ENCODE results near the gene LIMS1. TPM values are rescaled to one million over a fixed set of nuclear protein-coding genes. Genes with fewer than 3 reads are reported as not detected.
A peak's percentile ranks its signal among the peaks of the same experiment; 100 is the strongest.
"Not testable (repeated sequence)": the region's sequence is repeated elsewhere in the genome, so short reads cannot be mapped to it uniquely, and the experiment has no call there.

LIMS1 gene
- total RNA-seq, 1 donor from 2014 or later: 33.3 TPM

DNA sequence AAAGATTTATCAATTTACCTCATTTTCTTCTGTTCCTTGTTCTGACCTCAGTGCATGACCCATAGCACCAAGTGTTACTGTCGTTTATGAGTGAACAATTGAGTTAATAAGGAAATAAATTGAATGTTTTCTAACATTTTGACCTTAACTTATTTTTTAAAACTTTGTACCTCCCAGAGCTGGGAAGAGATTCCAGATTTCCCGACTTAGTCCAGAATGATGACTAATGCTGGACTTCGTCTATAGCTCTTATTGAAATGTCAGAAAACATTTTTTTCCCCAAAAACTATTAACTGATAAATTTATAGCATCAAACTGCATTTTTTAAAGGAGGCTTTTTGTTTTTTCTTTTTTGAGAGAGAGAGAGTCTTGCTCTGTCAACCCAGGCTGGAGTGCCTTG is 21.8 kb upstream of the LIMS1 start:
- peaks cover 14% of the 10 kb centered on the region for H3K36me3 Mint-ChIP-seq (ENCODE audit: low read depth)
- H3K4me3 Mint-ChIP-seq; intact Hi-C loops (cut with micrococcal nuclease); ATAC-seq (ENCODE audit: low read depth); H3K27me3 Mint-ChIP-seq; CTCF ChIA-PET; H3K4me1 Mint-ChIP-seq; H3K9me3 Mint-ChIP-seq; H3K27ac Mint-ChIP-seq; DNase-seq: not testable (repeated sequence)
- POLR2A ChIA-PET: interaction anchor here (0.6 kb wide), 1 partner anchor 49 kb away, joined by 8 read pairs; no protein-coding TSS in a partner anchor

DNA sequence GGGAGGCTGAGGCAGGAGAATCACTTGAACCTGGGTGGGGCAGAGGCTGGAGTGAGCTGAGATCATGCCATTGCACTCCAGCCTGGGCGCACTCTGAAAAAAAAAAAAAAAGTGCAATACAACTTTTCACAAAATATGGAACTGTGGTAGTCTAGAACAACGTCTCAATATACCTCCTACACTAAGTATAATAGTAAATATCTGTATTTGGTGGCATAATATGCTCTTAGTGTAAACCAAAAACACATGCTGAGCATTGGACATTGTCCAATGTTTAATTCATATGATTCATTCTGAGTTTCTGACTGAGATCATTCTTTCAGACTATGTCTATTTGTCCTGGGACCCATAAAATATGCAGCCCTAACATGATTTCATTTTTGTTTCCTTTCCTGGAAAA is 19.8 kb upstream of the LIMS1 start:
- H3K9me3 Mint-ChIP-seq; H3K27ac Mint-ChIP-seq; H3K27me3 Mint-ChIP-seq; H3K36me3 Mint-ChIP-seq (ENCODE audit: low read depth); H3K4me1 Mint-ChIP-seq; POLR2A ChIA-PET; H3K4me3 Mint-ChIP-seq; CTCF ChIA-PET; DNase-seq; intact Hi-C loops (cut with micrococcal nuclease); ATAC-seq (ENCODE audit: low read depth): not testable (repeated sequence)

DNA sequence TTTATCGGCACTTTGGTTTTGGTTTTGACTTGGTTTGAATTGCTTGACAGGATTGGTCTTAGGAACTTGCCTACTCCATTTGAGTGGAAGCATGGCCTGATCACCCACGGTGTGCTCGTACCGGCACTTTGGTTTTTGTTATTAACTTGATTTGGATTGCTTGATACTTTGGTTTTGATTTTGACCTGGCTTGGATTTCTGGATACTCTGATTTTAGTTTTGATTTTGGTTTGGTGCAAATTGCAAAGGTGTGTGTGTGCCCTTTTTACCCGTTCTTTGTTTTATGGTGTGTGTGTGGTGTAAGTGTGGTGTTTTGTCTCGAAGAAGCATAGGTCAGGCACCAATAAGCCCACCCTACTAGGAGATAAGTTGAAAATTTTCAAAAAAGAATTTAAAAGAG is 9.6 kb upstream of the LIMS1 start:
- H3K27me3 Mint-ChIP-seq; intact Hi-C loops (cut with micrococcal nuclease); H3K4me1 Mint-ChIP-seq; CTCF ChIA-PET; H3K36me3 Mint-ChIP-seq (ENCODE audit: low read depth); H3K27ac Mint-ChIP-seq; H3K4me3 Mint-ChIP-seq; DNase-seq; POLR2A ChIA-PET; H3K9me3 Mint-ChIP-seq; ATAC-seq (ENCODE audit: low read depth): not testable (repeated sequence)

DNA sequence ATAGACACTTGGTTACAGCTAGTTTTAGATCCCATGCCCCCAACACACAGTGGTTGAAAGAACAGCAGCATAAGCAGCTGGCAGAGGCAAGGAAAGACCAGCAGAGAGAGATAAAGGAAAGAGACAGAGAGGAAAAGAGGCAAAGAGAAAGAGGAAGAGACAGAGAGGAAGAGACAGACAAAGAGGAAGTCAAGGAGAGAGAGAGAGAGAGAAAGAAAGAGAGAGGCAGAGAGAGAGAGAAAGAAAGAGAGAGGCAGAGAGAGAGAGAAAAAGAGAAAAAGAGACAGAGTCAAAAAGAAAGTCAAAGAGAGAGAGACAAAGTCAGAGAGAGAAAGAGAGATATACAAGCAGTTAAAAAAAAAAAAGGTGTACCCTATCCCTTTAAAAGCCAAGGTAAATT is 9.0 kb upstream of the LIMS1 start:
- H3K27me3 Mint-ChIP-seq; H3K27ac Mint-ChIP-seq; DNase-seq; ATAC-seq (ENCODE audit: low read depth); H3K9me3 Mint-ChIP-seq; H3K36me3 Mint-ChIP-seq (ENCODE audit: low read depth); H3K4me3 Mint-ChIP-seq; H3K4me1 Mint-ChIP-seq; CTCF ChIA-PET; POLR2A ChIA-PET; intact Hi-C loops (cut with micrococcal nuclease): not testable (repeated sequence)

DNA sequence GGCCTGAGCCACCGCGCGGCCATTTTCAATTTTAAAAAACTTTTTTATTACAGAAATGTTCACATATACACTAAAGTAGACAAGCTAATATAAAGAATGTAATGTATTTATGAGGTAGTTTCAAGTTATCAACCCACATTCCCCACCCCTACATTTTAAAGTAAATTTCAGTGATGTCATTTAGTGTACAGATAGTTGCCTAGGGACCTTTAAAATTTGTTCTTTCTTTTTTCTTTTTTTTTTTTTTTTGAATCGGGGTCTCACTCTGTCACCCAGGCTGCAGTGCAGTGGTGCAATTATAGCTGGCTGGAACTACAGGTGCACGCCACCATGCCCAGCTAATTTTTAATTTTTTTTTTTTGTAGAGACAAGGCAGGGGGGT is 2.6 kb upstream of the LIMS1 start:
- Mint-ChIP-seq H3K27me3 (no peaks in the 10 kb centered on the region), H3K4me1 (peaks cover 30% of the 10 kb centered on the region), H3K27ac (no peak overlapping the region), H3K4me3 (no peak overlapping the region), H3K9me3 (no peaks in the 10 kb centered on the region), H3K36me3 (ENCODE audit: low read depth) (peaks cover 2% of the 10 kb centered on the region)
- TF ChIP-seq, protein P1, sequence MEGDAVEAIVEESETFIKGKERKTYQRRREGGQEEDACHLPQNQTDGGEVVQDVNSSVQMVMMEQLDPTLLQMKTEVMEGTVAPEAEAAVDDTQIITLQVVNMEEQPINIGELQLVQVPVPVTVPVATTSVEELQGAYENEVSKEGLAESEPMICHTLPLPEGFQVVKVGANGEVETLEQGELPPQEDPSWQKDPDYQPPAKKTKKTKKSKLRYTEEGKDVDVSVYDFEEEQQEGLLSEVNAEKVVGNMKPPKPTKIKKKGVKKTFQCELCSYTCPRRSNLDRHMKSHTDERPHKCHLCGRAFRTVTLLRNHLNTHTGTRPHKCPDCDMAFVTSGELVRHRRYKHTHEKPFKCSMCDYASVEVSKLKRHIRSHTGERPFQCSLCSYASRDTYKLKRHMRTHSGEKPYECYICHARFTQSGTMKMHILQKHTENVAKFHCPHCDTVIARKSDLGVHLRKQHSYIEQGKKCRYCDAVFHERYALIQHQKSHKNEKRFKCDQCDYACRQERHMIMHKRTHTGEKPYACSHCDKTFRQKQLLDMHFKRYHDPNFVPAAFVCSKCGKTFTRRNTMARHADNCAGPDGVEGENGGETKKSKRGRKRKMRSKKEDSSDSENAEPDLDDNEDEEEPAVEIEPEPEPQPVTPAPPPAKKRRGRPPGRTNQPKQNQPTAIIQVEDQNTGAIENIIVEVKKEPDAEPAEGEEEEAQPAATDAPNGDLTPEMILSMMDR (IDR thresholded peaks at IDR 0.05): no peak
- ChIA-PET CTCF (no interaction called here), POLR2A (interaction anchor here (0.6 to 1.0 kb wide), 3 partner anchors 62 to 443 kb away, joined by 3 to 5 read pairs (median 4); partner anchors contain the start of gene RANBP2)
- ATAC-seq (ENCODE audit: low read depth) (no peak), DNase-seq (no peak)
- intact Hi-C loops (cut with micrococcal nuclease): loop anchor here (5.0 kb wide), 2 partner anchors 44 to 256 kb away; partner anchors contain the start of gene CCDC138

DNA sequence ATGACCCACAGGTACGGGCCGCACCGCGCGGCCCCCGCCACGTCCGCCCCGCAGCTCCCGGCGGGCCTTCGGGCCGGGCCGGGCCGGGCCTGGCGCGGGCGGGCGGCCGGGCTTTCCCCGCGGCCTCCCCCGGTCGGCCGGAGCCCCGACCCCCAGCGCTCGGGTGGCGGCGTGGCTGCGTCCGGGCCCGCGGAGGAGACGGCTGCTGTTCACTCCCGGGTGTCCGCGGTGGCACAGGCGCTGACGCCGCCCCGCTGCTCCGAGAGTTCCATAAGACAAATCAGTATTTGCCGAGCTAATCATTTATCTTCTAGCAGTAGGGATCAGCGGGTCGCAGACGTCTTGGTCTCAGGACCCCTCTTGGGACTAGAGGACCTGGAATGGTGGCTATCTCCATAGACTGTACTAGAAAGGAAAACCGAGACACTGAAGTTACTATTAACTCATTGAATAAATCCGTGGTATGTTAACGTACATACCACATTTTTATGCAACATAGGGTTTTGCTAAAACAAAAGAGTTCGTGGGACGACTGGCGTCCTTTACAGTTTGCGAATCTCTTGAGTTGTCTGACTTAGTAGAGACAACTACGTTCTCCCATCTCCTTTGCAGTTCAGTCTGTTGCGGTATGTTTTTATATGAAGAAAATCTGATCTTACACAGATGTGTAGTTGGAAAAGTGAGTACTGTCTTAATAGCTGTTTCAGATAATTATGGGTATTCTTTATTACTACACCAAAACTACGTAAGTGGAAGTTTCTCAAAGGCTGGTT is 500 bp downstream of the LIMS1 start:
- H3K4me3 Mint-ChIP-seq: peak overlapping the region; percentile 93
- peaks cover 30% of the 10 kb centered on the region for H3K4me1 Mint-ChIP-seq
- peaks cover 2% of the 10 kb centered on the region for H3K36me3 Mint-ChIP-seq (ENCODE audit: low read depth)
- DNase-seq (no peak), ATAC-seq (ENCODE audit: low read depth) (peak; percentile 21)
- CTCF ChIA-PET: interaction anchor here (0.7 to 1.7 kb wide), 2 partner anchors 50 to 86 kb away, joined by 3 to 5 read pairs; partner anchors contain the start of gene GCC2
- intact Hi-C loops (cut with micrococcal nuclease): loop anchor here (1.0 to 5.0 kb wide), 5 partner anchors 47 to 253 kb away; partner anchors contain the start of genes CCDC138, GCC2 and RANBP2
- H3K27me3 Mint-ChIP-seq: no peaks in the 10 kb centered on the region
- TF ChIP-seq, protein P1 (IDR thresholded peaks at IDR 0.05): no peak
- POLR2A ChIA-PET: interaction anchor here (0.9 to 3.7 kb wide), 7 partner anchors 15 to 241 kb away, joined by 3 to 40 read pairs (median 4); partner anchors contain the start of gene GCC2
- peak overlapping the region; percentile 86 for H3K27ac Mint-ChIP-seq
- H3K9me3 Mint-ChIP-seq: no peaks in the 10 kb centered on the region

DNA sequence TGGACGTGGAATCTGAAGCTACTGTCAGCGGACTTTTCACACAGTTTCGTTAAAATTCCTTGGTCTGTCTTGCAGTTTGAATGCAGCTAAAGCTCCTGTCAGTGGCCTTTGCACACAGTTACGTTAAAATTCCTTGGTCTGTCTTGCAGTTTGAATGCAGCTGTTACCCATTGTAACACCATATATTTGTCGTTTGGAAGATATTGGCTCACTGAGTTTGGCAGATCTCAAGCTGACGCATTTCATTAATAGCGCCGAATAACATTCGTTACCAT is 1.0 kb downstream of the LIMS1 start:
- no peak for ATAC-seq (ENCODE audit: low read depth)
- TF ChIP-seq, protein P1 (IDR thresholded peaks at IDR 0.05): no peak
- Mint-ChIP-seq H3K27me3 (no peaks in the 10 kb centered on the region), H3K27ac (peak overlapping the region; percentile 86), H3K9me3 (no peaks in the 10 kb centered on the region), H3K36me3 (ENCODE audit: low read depth) (peaks cover 2% of the 10 kb centered on the region), H3K4me3 (peak overlapping the region; percentile 93), H3K4me1 (peaks cover 29% of the 10 kb centered on the region)
- intact Hi-C loops (cut with micrococcal nuclease): loop anchor here (2.0 kb wide), 1 partner anchor 50 kb away; no protein-coding TSS in a partner anchor
- POLR2A ChIA-PET: interaction anchor here (0.6 to 3.7 kb wide), 5 partner anchors 40 to 87 kb away, joined by 3 to 40 read pairs (median 4); partner anchors contain the start of gene GCC2
- CTCF ChIA-PET: interaction anchor here (0.7 to 1.7 kb wide), 2 partner anchors 49 to 87 kb away, joined by 3 to 5 read pairs; partner anchors contain the start of gene GCC2
- DNase-seq: no peak
